Activated B cell treated with CpG ODN at 0.5 μM for 24 hours (primary cell): ENCODE measurements around the gene PAX5. TPM values are rescaled to one million over a fixed set of nuclear protein-coding genes. Genes with fewer than 3 reads are reported as not detected.

Experiments
- ATAC-seq: fragments of 200-7000 bp; cut with Tn5 transposase; one replicate; pipeline ENCODE4 v1.10.0; 2021; ENCODE audit warnings: low read depth, mild to moderate bottlenecking, moderate library complexity
- CTCF ChIA-PET: fragments of 350-600 bp; sonication (Branson Sonifier 250); formaldehyde crosslinking; loops from one replicate; lab custom pipeline; 2021; ENCODE audit warnings: antibody characterized with exemption; lab: Charles Lee
- POLR2A ChIA-PET: fragments of 350-600 bp; sonication (Branson Sonifier 250); formaldehyde crosslinking; loops from one replicate; lab custom pipeline; 2021; ENCODE audit warnings: antibody characterized with exemption; lab: Charles Lee
- DNase-seq: peaks from one replicate; pipeline ENCODE4 v3.0.0; 2022
- H3K27ac Mint-ChIP-seq: one replicate; pipeline ENCODE4 v1.8.0; 2020; ENCODE audit warnings: mixed read lengths
- H3K27me3 Mint-ChIP-seq: one replicate; pipeline ENCODE4 v1.8.0; 2021; ENCODE audit warnings: mixed read lengths
- H3K36me3 Mint-ChIP-seq: one replicate; pipeline ENCODE4 v1.8.0; 2021; ENCODE audit warnings: low read depth, mixed read lengths
- H3K4me1 Mint-ChIP-seq: one replicate; pipeline ENCODE4 v1.8.0; 2021; ENCODE audit warnings: mixed read lengths
- H3K4me3 Mint-ChIP-seq: one replicate; pipeline ENCODE4 v1.8.0; 2020; ENCODE audit warnings: mild to moderate bottlenecking, mixed read lengths
- H3K9me3 Mint-ChIP-seq: one replicate; pipeline ENCODE4 v1.8.0; 2020; ENCODE audit warnings: mixed read lengths
- intact Hi-C: fragments of 100-400 bp; cut with micrococcal nuclease; formaldehyde crosslinking; loops from one replicate; pipeline ENCODE4 v1.15.1; 2024
- total RNA-seq: library from RNA; stranded (reverse); gene quantifications from 2 replicates; pipeline ENCODE4 v1.2.3, GENCODE V29; 2022
- TF ChIP-seq, protein P1 (sequence below): fragments of 200-600 bp; IDR thresholded peaks from one replicate; pipeline ENCODE4 v1.8.0; 2022; ENCODE audit warnings: antibody characterized with exemption, mild to moderate bottlenecking

Gene PAX5
- total RNA-seq, 1 donor from 2014 or later, result 619 TPM

- intact Hi-C loops, result loop anchor here (5.0 to 10.0 kb wide), 2 partner anchors 64 to 427 kb away; partner anchors contain the start of gene RNF38
- DNase-seq (peak; percentile 14), ATAC-seq (no peak)
- ChIA-PET POLR2A (interaction anchor here (0.6 kb wide), 1 partner anchor 12 kb away, joined by 3 read pairs; no protein-coding TSS in a partner anchor), CTCF (no interaction called here)
- no peaks in the 10 kb centered on the region for H3K9me3 Mint-ChIP-seq
- no peaks in the 10 kb centered on the region for H3K27me3 Mint-ChIP-seq
- peaks cover 13% of the 10 kb centered on the region for H3K36me3 Mint-ChIP-seq
- peaks cover 64% of the 10 kb centered on the region for H3K4me1 Mint-ChIP-seq
- no peak overlapping the region for H3K4me3 Mint-ChIP-seq
- TF ChIP-seq, protein P1, sequence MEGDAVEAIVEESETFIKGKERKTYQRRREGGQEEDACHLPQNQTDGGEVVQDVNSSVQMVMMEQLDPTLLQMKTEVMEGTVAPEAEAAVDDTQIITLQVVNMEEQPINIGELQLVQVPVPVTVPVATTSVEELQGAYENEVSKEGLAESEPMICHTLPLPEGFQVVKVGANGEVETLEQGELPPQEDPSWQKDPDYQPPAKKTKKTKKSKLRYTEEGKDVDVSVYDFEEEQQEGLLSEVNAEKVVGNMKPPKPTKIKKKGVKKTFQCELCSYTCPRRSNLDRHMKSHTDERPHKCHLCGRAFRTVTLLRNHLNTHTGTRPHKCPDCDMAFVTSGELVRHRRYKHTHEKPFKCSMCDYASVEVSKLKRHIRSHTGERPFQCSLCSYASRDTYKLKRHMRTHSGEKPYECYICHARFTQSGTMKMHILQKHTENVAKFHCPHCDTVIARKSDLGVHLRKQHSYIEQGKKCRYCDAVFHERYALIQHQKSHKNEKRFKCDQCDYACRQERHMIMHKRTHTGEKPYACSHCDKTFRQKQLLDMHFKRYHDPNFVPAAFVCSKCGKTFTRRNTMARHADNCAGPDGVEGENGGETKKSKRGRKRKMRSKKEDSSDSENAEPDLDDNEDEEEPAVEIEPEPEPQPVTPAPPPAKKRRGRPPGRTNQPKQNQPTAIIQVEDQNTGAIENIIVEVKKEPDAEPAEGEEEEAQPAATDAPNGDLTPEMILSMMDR, result no peak
- peak overlapping the region; percentile 31 for H3K27ac Mint-ChIP-seq
These were observed 202.5 kb downstream of the PAX5 start for GRCh38 chr9:36831381-36832161.

DNA sequence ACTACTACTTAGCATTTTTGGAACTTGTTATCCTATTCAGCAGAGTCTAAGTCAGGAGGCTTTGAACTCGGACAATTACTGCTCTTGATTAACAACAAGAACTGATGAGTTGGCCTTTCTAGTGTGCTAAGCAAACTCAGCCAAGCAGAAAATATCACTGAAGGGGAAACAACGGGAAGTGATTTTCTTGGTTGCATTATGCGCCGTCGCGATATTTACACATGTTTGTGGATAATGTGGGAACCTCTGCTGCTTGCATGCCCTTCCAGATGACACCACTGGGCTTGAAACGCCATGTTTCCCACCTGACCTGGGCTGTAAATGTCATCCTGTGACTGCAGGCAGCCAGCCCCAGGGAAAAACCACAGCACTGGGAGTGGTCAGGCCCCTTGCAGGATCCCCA, 205.5 kb downstream of the PAX5 start:
- no peak overlapping the region for H3K27ac Mint-ChIP-seq
- no peaks in the 10 kb centered on the region for H3K36me3 Mint-ChIP-seq
- H3K27me3 Mint-ChIP-seq, result peaks cover 4% of the 10 kb centered on the region
- peak; percentile 2 for DNase-seq
- no peak overlapping the region for H3K4me3 Mint-ChIP-seq
- ATAC-seq, result no peak
- ChIA-PET POLR2A (no interaction called here), CTCF (no interaction called here)
- H3K4me1 Mint-ChIP-seq, result peaks cover 36% of the 10 kb centered on the region
- intact Hi-C loops, result no loop called here
- H3K9me3 Mint-ChIP-seq, result no peaks in the 10 kb centered on the region
- TF ChIP-seq, protein P1, result no peak

- Mint-ChIP-seq H3K4me3 (no peak overlapping the region), H3K4me1 (peaks cover 26% of the 10 kb centered on the region), H3K9me3 (no peaks in the 10 kb centered on the region), H3K27ac (no peak overlapping the region), H3K36me3 (no peaks in the 10 kb centered on the region), H3K27me3 (peaks cover 4% of the 10 kb centered on the region)
- ChIA-PET CTCF (no interaction called here), POLR2A (no interaction called here)
- peak; percentile 4 for DNase-seq
- intact Hi-C loops, result no loop called here
- TF ChIP-seq, protein P1, result no peak
- no peak for ATAC-seq
These were observed 206.5 kb downstream of the PAX5 start for GRCh38 chr9:36827593-36827992.

DNA sequence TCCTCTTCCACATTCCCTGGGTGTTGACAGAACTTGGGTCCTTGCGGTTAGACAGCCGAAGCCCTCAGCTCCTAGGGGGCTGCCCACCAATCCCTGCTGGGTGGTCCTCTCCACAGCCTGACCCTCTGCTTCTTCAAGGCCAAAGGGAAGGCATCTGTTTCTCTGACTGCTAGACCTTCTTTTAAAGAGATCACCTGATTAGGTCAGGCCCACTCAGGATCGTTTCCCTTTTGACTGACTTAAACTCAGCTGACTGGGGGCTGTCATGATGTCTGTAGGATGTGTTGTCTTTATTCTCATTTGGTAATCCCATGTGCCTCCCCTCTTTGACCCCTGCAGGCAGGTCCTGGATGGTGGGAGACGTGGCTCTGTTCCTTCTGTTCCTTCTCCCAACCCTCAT, 207.5 kb downstream of the PAX5 start:
- Mint-ChIP-seq H3K9me3 (no peaks in the 10 kb centered on the region), H3K27me3 (peaks cover 4% of the 10 kb centered on the region), H3K36me3 (no peaks in the 10 kb centered on the region), H3K27ac (no peak overlapping the region), H3K4me3 (no peak overlapping the region), H3K4me1 (peaks cover 16% of the 10 kb centered on the region)
- intact Hi-C loops, result no loop called here
- CTCF ChIA-PET, result no interaction called here
- DNase-seq, result no peak
- TF ChIP-seq, protein P1, result no peak
- ATAC-seq, result no peak
- POLR2A ChIA-PET, result no interaction called here

- no peak for ATAC-seq
- Mint-ChIP-seq H3K27me3 (peaks cover 8% of the 10 kb centered on the region), H3K9me3 (no peaks in the 10 kb centered on the region), H3K4me1 (peaks cover 7% of the 10 kb centered on the region), H3K36me3 (no peaks in the 10 kb centered on the region), H3K27ac (no peak overlapping the region), H3K4me3 (no peak overlapping the region)
- intact Hi-C loops, result no loop called here
- ChIA-PET POLR2A (no interaction called here), CTCF (no interaction called here)
- TF ChIP-seq, protein P1, result no peak
- peak; percentile 3 for DNase-seq
These were observed 208.9 kb downstream of the PAX5 start for GRCh38 chr9:36825179-36825578.
